HEK293 (cell line): ENCODE data around the gene TRIM66.

Experiments
- CTCF ChIA-PET: fragments of 350-600 bp; formaldehyde crosslinking; extraction: SDS; loops from one replicate; lab custom pipeline; 2021; ENCODE audit warnings: antibody characterized with exemption; lab: Yijun Ruan, JAX
- POLR2A ChIA-PET: fragments of 300-600 bp; formaldehyde crosslinking; extraction: SDS; loops from one replicate; lab custom pipeline; 2020; ENCODE audit warnings: antibody characterized with exemption, inconsistent platforms; lab: Yijun Ruan, JAX
- H3K27ac ChIP-seq: fragments of 200-500 bp; sonication (Bioruptor generic); 2 replicates; pipeline ENCODE4 v1.5.1; 2014; ENCODE audit warnings: low read depth, low read length, control low read depth, inconsistent platforms; ENCODE audit errors: extremely low read depth
- H3K36me3 ChIP-seq, 2 experiments: fragments of 200-500 bp in 1 of 2; sonication (Bioruptor generic) in 1 of 2; 1 replicate in 1 of 2; 2 replicates in 1 of 2; pipeline ENCODE4 v1.5.1; 2014 to 2017; ENCODE audit warnings: inconsistent platforms in 2 of 2, low read length in 2 of 2; ENCODE audit not compliant: control insufficient read depth in 2 of 2, insufficient read depth in 1 of 2
- H3K4me1 ChIP-seq: fragments of 200-500 bp; sonication (Bioruptor generic); 2 replicates; pipeline ENCODE4 v1.5.1; 2014; ENCODE audit warnings: mild to moderate bottlenecking, low read length, inconsistent platforms; ENCODE audit not compliant: control insufficient read depth, insufficient read depth
- H3K4me3 ChIP-seq: 2 replicates; pipeline ENCODE4 v1.5.1; 2011; ENCODE audit warnings: low read depth, mild to moderate bottlenecking, control low read depth, low read length, moderate library complexity
- H3K9me3 ChIP-seq: fragments of 200-500 bp; sonication (Bioruptor generic); 2 replicates; pipeline ENCODE4 v1.5.1; 2014; ENCODE audit warnings: low read depth, low read length, inconsistent platforms; ENCODE audit not compliant: control insufficient read depth, insufficient read depth
- GLI2 ChIP-seq: fragments of 450-650 bp; formaldehyde crosslinking; IDR thresholded peaks from 2 replicates; pipeline ENCODE4; 2017; ENCODE audit warnings: missing biosample characterization, missing genetic modification characterization, low read depth, borderline replicate concordance
- HIC1 ChIP-seq: fragments of 450-650 bp; formaldehyde crosslinking; IDR thresholded peaks from 2 replicates; pipeline ENCODE4 v1.5.1; 2016; ENCODE audit warnings: missing biosample characterization, missing genetic modification characterization
- HOXD13 ChIP-seq: sonication (generic); formaldehyde crosslinking; IDR thresholded peaks from 2 replicates; pipeline ENCODE4 v1.8.0; 2022; ENCODE audit warnings: missing genetic modification reagents, borderline replicate concordance
- IKZF3 ChIP-seq: fragments of 450-650 bp; IDR thresholded peaks from 2 replicates; pipeline ENCODE4 v1.5.0; 2018; ENCODE audit warnings: missing biosample characterization, mild to moderate bottlenecking, missing genetic modification characterization, moderate library complexity
- MEIS1 ChIP-seq: sonication (generic); formaldehyde crosslinking; IDR thresholded peaks from 2 replicates; pipeline ENCODE4 v1.8.1; 2022; ENCODE audit warnings: missing genetic modification reagents, mild to moderate bottlenecking, borderline replicate concordance
- MYNN ChIP-seq: fragments of 450-650 bp; formaldehyde crosslinking; IDR thresholded peaks from 2 replicates; pipeline ENCODE4 v1.5.1; 2016; ENCODE audit warnings: missing biosample characterization, missing genetic modification characterization, borderline replicate concordance
- OSR2 ChIP-seq: fragments of 450-650 bp; formaldehyde crosslinking; IDR thresholded peaks from 2 replicates; pipeline ENCODE4 v1.5.1; 2016; ENCODE audit warnings: missing biosample characterization, missing genetic modification characterization
- PRDM6 ChIP-seq: fragments of 450-650 bp; formaldehyde crosslinking; IDR thresholded peaks from 2 replicates; pipeline ENCODE4 v1.5.1; 2017; ENCODE audit warnings: missing biosample characterization, missing genetic modification characterization
- REPIN1 ChIP-seq: fragments of 450-650 bp; formaldehyde crosslinking; IDR thresholded peaks from 2 replicates; pipeline ENCODE4 v1.5.1; 2017; ENCODE audit warnings: missing biosample characterization, missing genetic modification characterization, low read depth
- TSHZ1 ChIP-seq: fragments of 450-650 bp; formaldehyde crosslinking; IDR thresholded peaks from 2 replicates; pipeline ENCODE4 v1.5.1; 2016; ENCODE audit warnings: missing biosample characterization, missing genetic modification characterization, borderline replicate concordance
- ZFP3 ChIP-seq: fragments of 450-650 bp; formaldehyde crosslinking; IDR thresholded peaks from 2 replicates; pipeline ENCODE4 v1.5.1; 2016; ENCODE audit warnings: low read depth, missing biosample characterization, missing genetic modification characterization
- ZNF10 ChIP-seq: fragments of 450-650 bp; formaldehyde crosslinking; IDR thresholded peaks from 2 replicates; pipeline ENCODE4 v1.5.1; 2017; ENCODE audit warnings: missing biosample characterization, missing genetic modification characterization
- ZNF157 ChIP-seq: fragments of 450-650 bp; formaldehyde crosslinking; IDR thresholded peaks from 2 replicates; pipeline ENCODE4 v1.5.1; 2016; ENCODE audit warnings: missing biosample characterization, missing genetic modification characterization
- ZNF175 ChIP-seq: fragments of 450-650 bp; formaldehyde crosslinking; IDR thresholded peaks from 2 replicates; pipeline ENCODE4 v1.5.1; 2016; ENCODE audit warnings: missing biosample characterization, missing genetic modification characterization
- ZNF248 ChIP-seq: fragments of 450-650 bp; formaldehyde crosslinking; IDR thresholded peaks from 2 replicates; pipeline ENCODE4 v1.5.1; 2017; ENCODE audit warnings: missing biosample characterization, missing genetic modification characterization
- ZNF26 ChIP-seq: fragments of 450-650 bp; formaldehyde crosslinking; IDR thresholded peaks from 2 replicates; pipeline ENCODE4 v1.5.1; 2016; ENCODE audit warnings: missing biosample characterization, missing genetic modification characterization
- ZNF501 ChIP-seq: fragments of 450-650 bp; formaldehyde crosslinking; IDR thresholded peaks from 2 replicates; pipeline ENCODE4 v1.5.1; 2016; ENCODE audit warnings: missing biosample characterization, missing genetic modification characterization
- ZNF560 ChIP-seq: fragments of 450-650 bp; formaldehyde crosslinking; IDR thresholded peaks from 2 replicates; pipeline ENCODE4 v1.5.1; 2017; ENCODE audit warnings: missing biosample characterization, missing genetic modification characterization, borderline replicate concordance
- ZNF692 ChIP-seq: fragments of 450-650 bp; formaldehyde crosslinking; IDR thresholded peaks from 2 replicates; pipeline ENCODE4 v1.5.1; 2016; ENCODE audit warnings: missing biosample characterization, missing genetic modification characterization
- ZNF701 ChIP-seq: fragments of 450-650 bp; formaldehyde crosslinking; IDR thresholded peaks from 2 replicates; pipeline ENCODE4 v1.5.1; 2016; ENCODE audit warnings: missing biosample characterization, missing genetic modification characterization
- ZNF791 ChIP-seq: fragments of 450-650 bp; formaldehyde crosslinking; IDR thresholded peaks from 2 replicates; pipeline ENCODE4 v1.5.1; 2016; ENCODE audit warnings: missing biosample characterization, missing genetic modification characterization
- ZNF837 ChIP-seq: fragments of 450-650 bp; formaldehyde crosslinking; IDR thresholded peaks from 2 replicates; pipeline ENCODE4 v1.5.1; 2016; ENCODE audit warnings: missing biosample characterization, missing genetic modification characterization

TRIM66 gene

GRCh38 chr11:8720352-8720751, 37.9 kb upstream of the TRIM66 start (continued):
- TF ChIP-seq TSHZ1 (tag by site-specific recombination) (no peak), ZNF837 (no peak), MYNN (tag by site-specific recombination) (no peak), ZNF175 (no peak)

- POLR2A ChIA-PET: no interaction called here
- peaks cover 2% of the 10 kb centered on the region; the same call in 1 of the 2 replicates for H3K4me1 ChIP-seq
- TF ChIP-seq PRDM6 (tag by site-specific recombination): no peak
- no peak for TF ChIP-seq IKZF3 (tag by site-specific recombination)
- TF ChIP-seq ZNF248 (tag by site-specific recombination): no peak
- TF ChIP-seq GLI2: no peak
- no peak for TF ChIP-seq ZNF501 (tag by site-specific recombination)
- TF ChIP-seq ZNF701 (tag by site-specific recombination): no peak
- no peak for TF ChIP-seq ZNF26 (tag by site-specific recombination)
- TF ChIP-seq ZNF791: no peak
- no peak for TF ChIP-seq HIC1
- TF ChIP-seq ZNF560 (tag by site-specific recombination): no peak
- no peak for TF ChIP-seq OSR2 (tag by site-specific recombination)
- no peak for TF ChIP-seq ZNF10 (tag by site-specific recombination)
- no peak for TF ChIP-seq REPIN1 (tag by site-specific recombination)
- no peak for TF ChIP-seq MEIS1 (CRISPR knock-in tag)
- no peak for TF ChIP-seq ZNF157 (tag by site-specific recombination)
- no peak for TF ChIP-seq ZFP3 (tag by site-specific recombination)
- TF ChIP-seq HOXD13 (CRISPR knock-in tag): no peak
- TF ChIP-seq ZNF692 (tag by site-specific recombination): no peak
- TF ChIP-seq, all 188 proteins: peak for 0
Measured at GRCh38 chr11:8719721-8720120, 37.3 kb upstream of the TRIM66 start.

More at GRCh38 chr11:8719721-8720120, 37.3 kb upstream of the TRIM66 start:
- H3K27ac ChIP-seq: no peak overlapping the region
- no peak overlapping the region for H3K4me3 ChIP-seq
- no peaks in the 10 kb centered on the region for H3K9me3 ChIP-seq
- no peaks in the 10 kb centered on the region for H3K36me3 ChIP-seq
- CTCF ChIA-PET: interaction anchor here (0.6 kb wide), 1 partner anchor 67 kb away, joined by 3 read pairs; no protein-coding TSS in a partner anchor
